Measurements from ENCODE around the gene VPREB1. TPM values are rescaled to one million over a fixed set of nuclear protein-coding genes. Genes with fewer than 3 reads are reported as not detected.
"Not testable (repeated sequence)": the region's sequence is repeated elsewhere in the genome, so short reads cannot be mapped to it uniquely, and the experiment has no call there.

The VPREB1 gene
- total and polyA plus RNA-seq, 9 donors = 0.17 to 1.2 (median 0.31) TPM

DNA sequence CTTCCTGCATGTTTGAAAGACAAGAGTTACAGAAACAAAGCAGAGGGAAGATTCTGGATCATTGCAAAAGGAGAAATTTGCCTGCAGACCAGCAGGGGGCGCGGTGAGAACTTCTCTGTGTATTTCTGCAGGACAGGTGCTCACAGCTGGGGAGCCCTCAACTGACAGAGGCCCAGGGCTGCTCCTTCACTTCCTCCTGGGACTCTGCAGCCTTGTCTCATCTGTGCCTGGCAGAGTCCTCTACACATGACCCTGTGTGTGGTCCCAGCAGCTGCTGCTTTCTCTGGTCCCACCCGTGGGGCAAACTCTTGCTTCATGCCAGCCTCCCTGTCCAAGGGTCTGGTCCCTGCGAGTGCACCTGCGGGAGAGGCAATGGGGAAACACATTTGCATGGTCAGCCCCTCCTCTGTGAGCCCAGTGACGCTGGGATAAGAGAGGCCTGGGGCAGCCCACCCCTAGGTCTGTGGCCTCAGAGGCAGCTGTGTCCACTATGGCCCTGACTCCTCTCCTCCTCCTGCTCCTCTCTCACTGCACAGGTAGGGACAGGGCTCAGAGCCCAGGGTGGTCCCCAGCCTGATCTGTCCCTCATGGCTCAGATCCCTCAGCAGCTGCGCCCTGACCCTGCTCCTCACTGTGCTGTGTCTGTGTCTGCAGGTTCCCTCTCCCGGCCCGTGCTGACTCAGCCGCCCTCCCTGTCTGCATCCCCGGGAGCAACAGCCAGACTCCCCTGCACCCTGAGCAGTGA lies 43.2 kb upstream of the VPREB1 start:
- 34% methylated on average over 10 of the region's 11 CpGs for WGBS (ENCODE audit: insufficient coverage)
- peak; percentile 37 for DNase-seq
- peaks cover 7% of the 10 kb centered on the region for H3K4me1 ChIP-seq (ENCODE audit: control insufficient read depth, insufficient read depth, low read length)
- H3K9me3 ChIP-seq (replicated peaks; ENCODE audit: control insufficient read depth, low read depth, low read length) = no peaks in the 10 kb centered on the region
- peaks cover 12% of the 10 kb centered on the region for H3K27me3 ChIP-seq (ENCODE audit: control insufficient read depth, insufficient read depth, low read length)
- H3K36me3 ChIP-seq (ENCODE audit: control insufficient read depth, insufficient read depth, low read length) = no peaks in the 10 kb centered on the region
- no peak overlapping the region for H3K27ac ChIP-seq (ENCODE audit: low read length)
- H3K4me3 ChIP-seq (ENCODE audit: low read length) = no peak overlapping the region

DNA sequence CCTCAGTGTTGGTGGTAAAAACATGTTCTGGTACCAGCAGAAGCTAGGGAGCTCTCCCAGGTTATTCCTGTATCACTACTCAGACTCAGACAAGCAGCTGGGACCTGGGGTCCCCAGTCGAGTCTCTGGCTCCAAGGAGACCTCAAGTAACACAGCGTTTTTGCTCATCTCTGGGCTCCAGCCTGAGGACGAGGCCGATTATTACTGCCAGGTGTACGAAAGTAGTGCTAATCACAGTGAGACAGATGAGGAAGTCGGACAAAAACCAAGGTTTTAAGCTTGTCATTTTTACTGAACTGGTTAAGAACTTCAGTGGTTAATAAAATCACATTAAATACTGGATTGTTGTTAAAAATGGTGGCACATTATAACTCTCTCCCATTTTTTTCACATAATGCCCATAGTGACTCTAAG lies 42.6 kb upstream of the VPREB1 start:
- Histone ChIP-seq H3K9me3 (replicated peaks; ENCODE audit: control insufficient read depth, low read depth, low read length) (no peaks in the 10 kb centered on the region), H3K4me1 (ENCODE audit: control insufficient read depth, insufficient read depth, low read length) (peaks cover 7% of the 10 kb centered on the region), H3K27me3 (ENCODE audit: control insufficient read depth, insufficient read depth, low read length) (peaks cover 12% of the 10 kb centered on the region), H3K4me3 (ENCODE audit: low read length) (no peak overlapping the region), H3K27ac (ENCODE audit: low read length) (no peak overlapping the region), H3K36me3 (ENCODE audit: control insufficient read depth, insufficient read depth, low read length) (no peaks in the 10 kb centered on the region)
- 28% methylated on average over 5 of the region's 6 CpGs for WGBS (ENCODE audit: insufficient coverage)
- no peak for DNase-seq

DNA sequence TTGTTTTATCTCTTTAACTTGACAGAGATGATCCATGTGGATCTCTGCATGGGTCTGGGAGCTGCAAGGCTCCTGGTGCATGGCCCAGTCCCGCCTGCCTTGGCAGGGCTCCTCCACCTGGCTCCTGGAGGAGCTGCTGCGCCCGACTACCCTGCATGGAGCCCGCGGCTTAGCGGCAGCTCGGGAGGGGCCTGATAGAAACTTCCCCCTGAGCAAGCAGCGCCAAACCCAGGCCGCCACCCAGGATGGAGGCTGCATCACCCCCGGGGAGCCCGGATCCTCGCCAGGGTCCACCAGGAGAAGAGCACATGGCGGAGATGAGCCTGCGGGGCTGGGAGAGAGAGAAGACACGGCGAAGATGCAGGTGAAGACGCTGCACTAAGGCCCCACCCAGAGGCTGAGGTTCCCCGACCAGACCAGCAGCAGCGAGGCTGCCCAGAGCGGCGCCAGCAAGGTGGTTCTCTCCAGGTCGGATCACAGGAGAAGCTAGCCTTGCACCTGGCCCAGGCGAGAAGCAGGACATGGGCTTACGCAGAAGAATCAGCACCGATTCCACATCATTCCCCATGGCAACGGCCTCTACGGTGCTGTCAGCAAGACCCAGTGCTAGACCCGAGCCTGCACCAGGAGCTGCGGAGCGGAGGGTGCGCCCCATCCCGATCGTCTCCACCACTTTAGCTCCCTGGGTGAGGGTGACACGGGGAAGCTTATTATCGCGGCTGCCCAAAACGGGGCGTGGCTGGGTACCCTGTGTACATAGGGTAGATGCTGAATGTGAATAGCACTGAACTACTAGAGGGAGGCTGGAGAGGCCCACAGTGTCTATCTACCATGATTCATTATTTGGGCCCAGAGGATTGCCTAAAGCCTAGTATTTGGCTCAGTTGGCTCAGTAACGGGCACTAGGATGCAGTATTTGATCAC lies 41.3 kb upstream of the VPREB1 start:
- H3K27me3 ChIP-seq (ENCODE audit: control insufficient read depth, insufficient read depth, low read length) = peaks cover 14% of the 10 kb centered on the region
- no peak overlapping the region for H3K4me3 ChIP-seq (ENCODE audit: low read length)
- H3K36me3 ChIP-seq (ENCODE audit: control insufficient read depth, insufficient read depth, low read length) = no peaks in the 10 kb centered on the region
- peaks cover 7% of the 10 kb centered on the region for H3K4me1 ChIP-seq (ENCODE audit: control insufficient read depth, insufficient read depth, low read length)
- DNase-seq = no peak
- H3K27ac ChIP-seq (ENCODE audit: low read length) = no peak overlapping the region
- no peaks in the 10 kb centered on the region for H3K9me3 ChIP-seq (replicated peaks; ENCODE audit: control insufficient read depth, low read depth, low read length)
- WGBS (ENCODE audit: insufficient coverage) = 47% methylated on average over 28 of the region's 39 CpGs

DNA sequence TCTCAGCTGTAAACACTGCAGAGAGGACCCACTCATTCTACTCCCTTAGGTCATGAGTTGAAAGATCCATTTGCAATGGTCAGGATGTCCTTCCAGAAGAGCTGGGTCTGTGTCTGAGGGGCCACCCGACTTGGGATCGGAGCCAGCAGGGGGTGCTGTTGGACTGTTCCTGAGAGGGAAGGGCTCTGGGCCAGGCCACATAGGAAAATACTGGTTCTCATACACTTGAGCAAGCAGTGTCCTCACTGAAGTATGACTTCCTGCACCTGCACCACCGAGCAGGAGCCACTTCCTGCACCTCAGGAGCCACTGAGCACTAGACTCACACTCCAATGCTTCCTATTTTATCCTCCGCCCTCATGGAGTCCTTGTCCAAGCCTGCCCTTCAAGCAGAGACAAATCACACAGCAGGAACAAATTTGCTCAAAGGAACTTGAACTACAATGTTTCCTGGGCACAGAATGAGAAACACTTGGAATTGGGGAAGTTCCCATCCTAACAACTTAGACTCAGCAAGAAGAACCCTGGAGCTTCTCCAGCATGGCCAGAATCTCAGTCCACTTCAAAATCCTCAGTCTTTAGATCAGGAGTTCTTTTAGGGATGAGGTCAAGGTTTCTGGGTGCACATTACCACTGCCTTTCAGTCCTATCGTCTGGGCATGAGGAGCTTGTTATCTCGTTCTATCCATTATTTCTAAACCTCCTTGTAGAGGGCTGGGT lies 36.6 kb upstream of the VPREB1 start:
- peak; percentile 38 for DNase-seq
- H3K36me3 ChIP-seq (ENCODE audit: control insufficient read depth, insufficient read depth, low read length) = no peaks in the 10 kb centered on the region
- no peak overlapping the region for H3K27ac ChIP-seq (ENCODE audit: low read length)
- no peaks in the 10 kb centered on the region for H3K9me3 ChIP-seq (replicated peaks; ENCODE audit: control insufficient read depth, low read depth, low read length)
- no peak overlapping the region for H3K4me3 ChIP-seq (ENCODE audit: low read length)
- H3K27me3 ChIP-seq (ENCODE audit: control insufficient read depth, insufficient read depth, low read length) = peaks cover 21% of the 10 kb centered on the region
- WGBS (ENCODE audit: insufficient coverage) = 5% methylated on average over 3 of the region's 6 CpGs
- H3K4me1 ChIP-seq (ENCODE audit: control insufficient read depth, insufficient read depth, low read length) = no peaks in the 10 kb centered on the region

DNA sequence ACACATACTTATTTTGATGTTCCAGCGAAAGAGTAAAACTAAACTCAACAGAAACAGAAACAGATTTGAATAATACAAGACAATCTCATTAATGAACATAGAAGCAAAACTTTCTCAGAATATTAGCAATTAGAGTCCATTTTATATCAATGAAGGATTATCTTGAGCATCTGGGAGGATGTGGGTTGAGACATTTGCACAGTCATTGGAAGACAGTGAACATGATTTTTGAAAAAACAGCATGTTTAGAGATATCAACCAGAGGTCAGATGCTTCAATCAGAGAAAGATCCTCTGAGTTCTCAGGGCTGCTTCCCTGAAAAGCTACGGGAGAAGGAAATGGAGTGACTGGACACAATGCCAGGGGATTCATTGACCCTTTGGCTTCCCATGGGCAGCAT lies 35.9 kb upstream of the VPREB1 start:
- DNase-seq = no peak
- Histone ChIP-seq H3K4me3 (ENCODE audit: low read length) (no peak overlapping the region), H3K9me3 (replicated peaks; ENCODE audit: control insufficient read depth, low read depth, low read length) (no peaks in the 10 kb centered on the region), H3K36me3 (ENCODE audit: control insufficient read depth, insufficient read depth, low read length) (no peaks in the 10 kb centered on the region), H3K27ac (ENCODE audit: low read length) (no peak overlapping the region), H3K4me1 (ENCODE audit: control insufficient read depth, insufficient read depth, low read length) (no peaks in the 10 kb centered on the region), H3K27me3 (ENCODE audit: control insufficient read depth, insufficient read depth, low read length) (peaks cover 17% of the 10 kb centered on the region)
- 75% methylated on average over 1 of the region's 2 CpGs for whole genome bisulfite sequencing (ENCODE audit: insufficient coverage)

DNA sequence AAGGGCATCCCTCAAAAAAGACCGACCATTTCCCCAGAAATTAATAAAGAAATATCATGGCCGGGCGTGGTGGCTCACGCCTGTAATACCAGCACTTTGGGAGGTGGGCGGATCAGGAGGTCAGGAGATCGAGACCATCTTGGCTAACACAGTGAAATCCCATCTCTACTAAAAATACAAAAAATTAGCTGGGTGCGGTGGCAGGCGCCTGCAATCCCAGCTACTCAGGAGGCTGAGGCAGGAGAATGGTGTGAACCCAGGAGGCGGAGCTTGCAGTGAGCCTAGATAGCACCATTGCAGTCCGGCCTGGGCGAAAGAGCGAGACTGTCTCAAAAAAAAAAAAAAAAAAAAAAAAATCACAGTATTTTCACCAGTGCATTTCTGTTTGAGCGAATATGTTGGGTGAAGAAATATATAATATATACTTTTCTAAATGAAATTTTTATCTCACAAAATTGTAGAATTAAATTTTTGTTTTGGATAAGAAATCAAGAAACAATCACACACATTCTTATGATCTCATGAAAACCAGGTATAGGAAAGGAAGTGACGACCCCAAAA lies 35.4 kb upstream of the VPREB1 start:
- peaks cover 17% of the 10 kb centered on the region for H3K27me3 ChIP-seq (ENCODE audit: control insufficient read depth, insufficient read depth, low read length)
- not testable (repeated sequence) for DNase-seq; H3K4me3 ChIP-seq (ENCODE audit: low read length); H3K4me1 ChIP-seq (ENCODE audit: control insufficient read depth, insufficient read depth, low read length); H3K27ac ChIP-seq (ENCODE audit: low read length); H3K36me3 ChIP-seq (ENCODE audit: control insufficient read depth, insufficient read depth, low read length); H3K9me3 ChIP-seq (replicated peaks; ENCODE audit: control insufficient read depth, low read depth, low read length)
- WGBS (ENCODE audit: insufficient coverage) = no CpG with 5 or more reads among the region's 14 CpGs

DNA sequence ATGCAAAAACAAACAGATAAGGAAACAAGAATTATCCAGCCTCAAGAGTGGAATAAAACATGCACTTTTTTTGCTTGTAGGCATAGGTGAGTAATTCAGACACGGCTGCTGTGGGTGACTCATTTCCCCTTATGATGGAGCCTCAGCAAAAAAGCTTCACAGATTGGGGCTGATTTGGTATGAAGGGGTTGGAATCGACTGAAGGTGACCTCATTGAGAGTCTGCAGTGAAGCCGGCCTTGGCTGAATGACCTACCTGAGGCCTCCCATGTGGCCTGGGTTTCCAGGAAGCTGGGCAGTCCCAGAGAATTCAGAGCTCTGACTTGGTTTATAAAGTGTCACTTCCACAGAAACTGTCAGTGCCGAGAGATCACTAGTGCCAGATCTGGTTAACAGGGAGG lies 34.2 kb upstream of the VPREB1 start:
- WGBS (ENCODE audit: insufficient coverage) = 46% methylated on average over 3 of the region's 4 CpGs
- H3K27ac ChIP-seq (ENCODE audit: low read length) = no peak overlapping the region
- H3K27me3 ChIP-seq (ENCODE audit: control insufficient read depth, insufficient read depth, low read length) = peaks cover 21% of the 10 kb centered on the region
- no peaks in the 10 kb centered on the region for H3K9me3 ChIP-seq (replicated peaks; ENCODE audit: control insufficient read depth, low read depth, low read length)
- no peak overlapping the region for H3K4me3 ChIP-seq (ENCODE audit: low read length)
- no peak for DNase-seq
- no peaks in the 10 kb centered on the region for H3K4me1 ChIP-seq (ENCODE audit: control insufficient read depth, insufficient read depth, low read length)
- no peaks in the 10 kb centered on the region for H3K36me3 ChIP-seq (ENCODE audit: control insufficient read depth, insufficient read depth, low read length)

DNA sequence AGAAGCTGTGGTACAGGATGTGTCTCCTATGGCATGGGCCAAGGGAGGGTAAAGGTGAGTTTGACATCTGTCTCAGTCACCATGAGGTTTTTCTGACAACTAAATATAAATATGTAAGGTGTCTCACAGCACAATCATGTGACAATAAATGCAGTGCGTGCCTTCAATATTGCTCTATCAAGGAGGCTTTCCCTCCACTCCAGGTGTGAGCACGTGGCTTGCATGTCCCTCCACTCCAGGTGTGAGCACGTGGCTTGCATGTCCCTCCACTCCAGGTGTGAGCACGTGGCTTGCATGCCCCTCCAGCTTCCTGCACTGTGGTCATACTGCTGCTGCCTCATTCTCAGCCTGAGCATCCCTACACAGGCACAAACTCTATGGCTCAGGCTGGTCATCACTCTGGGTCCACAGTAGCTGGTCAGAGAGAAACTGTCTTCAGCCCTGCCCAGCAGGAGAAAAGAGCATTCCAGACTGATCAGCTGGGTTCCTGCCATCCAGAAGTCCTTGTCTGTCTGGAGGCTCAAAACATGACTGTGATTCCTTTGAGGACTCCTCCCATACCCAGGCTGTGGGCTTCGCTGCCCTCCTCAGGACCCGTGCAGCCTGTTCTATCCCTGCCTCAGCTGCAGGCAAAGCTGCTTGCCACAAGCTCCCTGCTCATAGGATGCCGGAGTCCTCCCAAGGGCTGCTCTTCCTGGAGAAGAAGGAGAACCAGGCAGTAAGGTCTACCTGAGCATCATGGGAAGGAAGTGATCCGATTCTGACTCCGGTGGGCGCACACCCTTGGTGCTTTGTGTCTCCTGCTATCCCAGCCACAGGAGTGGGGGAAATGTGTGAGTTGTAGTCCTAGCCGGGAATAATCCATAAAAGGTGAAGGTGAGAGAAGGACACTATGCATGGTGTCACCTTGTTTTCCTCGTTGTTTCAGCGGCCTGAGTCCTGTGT lies 33.4 kb upstream of the VPREB1 start:
- no peak overlapping the region for H3K27ac ChIP-seq (ENCODE audit: low read length)
- no peaks in the 10 kb centered on the region for H3K4me1 ChIP-seq (ENCODE audit: control insufficient read depth, insufficient read depth, low read length)
- 65% methylated on average over 12 of the region's 13 CpGs for WGBS (ENCODE audit: insufficient coverage)
- H3K4me3 ChIP-seq (ENCODE audit: low read length) = no peak overlapping the region
- peaks cover 26% of the 10 kb centered on the region for H3K27me3 ChIP-seq (ENCODE audit: control insufficient read depth, insufficient read depth, low read length)
- no peak for DNase-seq
- no peaks in the 10 kb centered on the region for H3K36me3 ChIP-seq (ENCODE audit: control insufficient read depth, insufficient read depth, low read length)
- H3K9me3 ChIP-seq (replicated peaks; ENCODE audit: control insufficient read depth, low read depth, low read length) = no peaks in the 10 kb centered on the region

DNA sequence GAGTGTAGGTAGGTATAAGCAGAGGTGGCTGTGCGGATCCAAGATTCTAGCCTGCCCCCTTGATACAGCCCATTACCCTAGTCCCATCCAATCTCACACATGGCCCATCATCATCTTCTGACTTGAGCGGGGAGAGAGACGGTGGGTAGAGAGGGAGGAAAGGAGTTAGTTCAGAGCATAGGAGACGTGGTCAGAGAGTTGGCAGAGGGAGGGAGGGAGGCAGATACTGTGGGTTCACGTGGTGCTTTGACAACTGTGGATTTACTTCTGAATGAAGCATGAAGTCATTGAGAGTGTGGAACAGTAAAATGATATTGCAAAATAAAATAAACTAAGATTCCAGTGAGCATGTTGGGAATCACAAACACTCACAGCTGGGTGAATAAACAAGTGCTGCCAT lies 31.4 kb upstream of the VPREB1 start:
- H3K27me3 ChIP-seq (ENCODE audit: control insufficient read depth, insufficient read depth, low read length) = peaks cover 30% of the 10 kb centered on the region
- no peak for DNase-seq

More for the DNA sequence above, 31.4 kb upstream of the VPREB1 start:
- H3K4me3 ChIP-seq (ENCODE audit: low read length) = no peak overlapping the region
- WGBS (ENCODE audit: insufficient coverage) = 35% methylated on average over 4 of the region's 5 CpGs
- H3K27ac ChIP-seq (ENCODE audit: low read length) = no peak overlapping the region
- H3K9me3 ChIP-seq (replicated peaks; ENCODE audit: control insufficient read depth, low read depth, low read length) = no peaks in the 10 kb centered on the region
- H3K36me3 ChIP-seq (ENCODE audit: control insufficient read depth, insufficient read depth, low read length) = no peaks in the 10 kb centered on the region
- no peaks in the 10 kb centered on the region for H3K4me1 ChIP-seq (ENCODE audit: control insufficient read depth, insufficient read depth, low read length)
